GM12878 (cell line): ENCODE measurements around the gene STARD5. TPM values are rescaled to one million over a fixed set of nuclear protein-coding genes. Genes with fewer than 3 reads are reported as not detected.

Source experiments
- ATAC-seq: fragments of 200-7000 bp; cut with Tn5 transposase; 3 replicates; pipeline ENCODE4 v1.9.1; 2020; ENCODE audit warnings: mild to moderate bottlenecking, moderate library complexity
- BruUV-seq: library from RNA; stranded (reverse); fragments of 400-500 nt; replicated peaks from 2 replicates; lab custom pipeline; 2021; lab: Mats Ljungman, UMichigan
- CTCF ChIA-PET: fragments of 300-600 bp; sonication (Branson Sonifier 250); formaldehyde crosslinking; extraction: SDS; loops from one replicate; lab custom pipeline; 2021; ENCODE audit warnings: inconsistent platforms; lab: Yijun Ruan, JAX
- POLR2A ChIA-PET: fragments of 350-600 bp; formaldehyde crosslinking; extraction: SDS; loops from one replicate; lab custom pipeline; 2021; ENCODE audit warnings: inconsistent platforms; lab: Charles Lee
- RAD21 ChIA-PET: fragments of 300-600 bp; sonication (Branson Sonifier 250); formaldehyde crosslinking; loops from one replicate; lab custom pipeline; 2023; ENCODE audit warnings: antibody characterized with exemption; ENCODE audit not compliant: unreplicated experiment; lab: Charles Lee
- SMC1A ChIA-PET: fragments of 300-600 bp; sonication (Branson Sonifier 250); formaldehyde crosslinking; loops from one replicate; lab custom pipeline; 2023; ENCODE audit not compliant: unreplicated experiment, uncharacterized antibody; lab: Charles Lee
- DNase-seq: peaks from one replicate; pipeline ENCODE4 v3.0.0-alpha.2; 2011; ENCODE audit warnings: low read depth, low spot score
- FAIRE-seq: peaks from 3 replicates; lab custom pipeline; 2011; peaks lifted over from hg19 to GRCh38; lab: Jason Lieb, UNC
- H2AFZ ChIP-seq: 2 replicates; pipeline ENCODE4 v1.6.0; 2011; ENCODE audit warnings: low read depth, low read length, control low read depth; ENCODE audit not compliant: control insufficient read depth
- H3K27ac ChIP-seq: 2 replicates; pipeline ENCODE4 v1.5.1; 2011; ENCODE audit warnings: control low read depth; ENCODE audit not compliant: control insufficient read depth, insufficient read depth
- H3K27me3 ChIP-seq, 2 experiments: replicated peaks in 1 of 2; 2 replicates each; pipeline versions ENCODE4 v1.6.0 to v1.6.1; 2011; ENCODE audit warnings: low read length in 1 of 2; ENCODE audit not compliant: control insufficient read depth in 2 of 2, insufficient read depth in 2 of 2
- H3K36me3 ChIP-seq, 2 experiments: 2 replicates each; pipeline ENCODE4 v1.5.1; 2011; ENCODE audit warnings: low read length in 1 of 2; ENCODE audit not compliant: control insufficient read depth in 2 of 2, insufficient read depth in 2 of 2
- H3K4me1 ChIP-seq: 2 replicates; pipeline ENCODE4 v1.6.1; 2011; ENCODE audit warnings: mild to moderate bottlenecking, low read length, moderate library complexity, mixed read lengths; ENCODE audit not compliant: control insufficient read depth, insufficient read depth
- H3K4me2 ChIP-seq: 2 replicates; pipeline ENCODE4 v1.6.0; 2011; ENCODE audit warnings: control low read depth; ENCODE audit not compliant: control insufficient read depth, insufficient read depth
- H3K4me3 ChIP-seq: fragments of 200-600 bp; sonication (generic); 2 replicates; pipeline ENCODE4 v1.5.1; 2016
- H3K79me2 ChIP-seq: 2 replicates; pipeline ENCODE4 v1.6.0; 2011; ENCODE audit warnings: low read length; ENCODE audit not compliant: control insufficient read depth, insufficient read depth
- H3K9ac ChIP-seq: 2 replicates; pipeline ENCODE4 v1.8.0; 2011; ENCODE audit warnings: low read length, control low read depth, mixed read lengths; ENCODE audit not compliant: control insufficient read depth, insufficient read depth
- H3K9me3 ChIP-seq: replicated peaks from 3 replicates; pipeline ENCODE4 v1.5.1; 2011; ENCODE audit warnings: mild to moderate bottlenecking, low read length; ENCODE audit not compliant: control insufficient read depth, insufficient read depth
- H4K20me1 ChIP-seq: 2 replicates; pipeline ENCODE4 v1.6.0; 2011; ENCODE audit not compliant: control insufficient read depth, insufficient read depth
- ETV6 ChIP-seq, 2 experiments: fragments of 450-650 bp in 1 of 2; IDR thresholded peaks in 1 of 2; conservative IDR thresholded peaks in 1 of 2; 2 replicates each; pipeline ENCODE4 v1.6.1; 2014; ENCODE audit warnings: antibody characterized with exemption in 1 of 2, borderline replicate concordance in 1 of 2, low read depth in 1 of 2, mild to moderate bottlenecking in 1 of 2, moderate library complexity in 1 of 2
- MXI1 ChIP-seq: fragments of 150-350 bp; IDR thresholded peaks from 2 replicates; pipeline ENCODE4 v1.6.1; 2011; ENCODE audit warnings: low read depth, mild to moderate bottlenecking, inconsistent platforms, low read length, improper control_type of control experiment
- RCOR1 ChIP-seq: conservative IDR thresholded peaks from 2 replicates; pipeline ENCODE4 v1.6.1; 2012; ENCODE audit warnings: low read depth, low read length, improper control_type of control experiment
- TCF7 ChIP-seq: IDR thresholded peaks from 2 replicates; pipeline ENCODE4 v1.6.1; 2014; ENCODE audit warnings: antibody characterized with exemption, borderline replicate concordance
- ZBTB11 ChIP-seq: fragments of 450-650 bp; formaldehyde crosslinking; IDR thresholded peaks from 2 replicates; pipeline ENCODE4 v1.5.0; 2022; ENCODE audit warnings: mild to moderate bottlenecking, missing genetic modification characterization
- ZBTB40 ChIP-seq: fragments of 450-650 bp; IDR thresholded peaks from 2 replicates; pipeline ENCODE4 v1.6.1; 2016; ENCODE audit warnings: mild to moderate bottlenecking, moderate library complexity, borderline replicate concordance
- ZNF592 ChIP-seq: fragments of 450-650 bp; IDR thresholded peaks from 2 replicates; pipeline ENCODE4 v1.6.1; 2017; ENCODE audit warnings: mild to moderate bottlenecking, moderate library complexity
- WGBS: methylation state at CpG from one replicate; pipeline ENCODE4 v1.1.6; 2016; ENCODE audit warnings: low lambda C conversion rate; ENCODE audit not compliant: insufficient replicate concordance, insufficient coverage; ENCODE audit errors: missing lambda C conversion rate; 5-methylcytosine and 5-hydroxymethylcytosine counted together
- in situ Hi-C: fragments of 300-500 bp; cut with MboI; formaldehyde crosslinking; loops from 9 replicates; pipeline ENCODE4 v1.14.3; 2018; ENCODE audit warnings: mixed read lengths
- intact Hi-C: fragments of 100-400 bp; cut with micrococcal nuclease; formaldehyde crosslinking; loops from one replicate; pipeline ENCODE4 v1.14.2; 2022; ENCODE audit not compliant: unreplicated experiment
- polyA plus RNA-seq, 11 experiments: library from polyadenylated mRNA; depleted of rRNA in 4 of 11; unstranded in 6 of 11; stranded (reverse) in 5 of 11; fragments of >200 nt; fragmentation: Nextera tagmentation in 4 of 11; fragmentation: Illumina TruSeq in 1 of 11; extraction: Ambion mirVana in 4 of 11; extraction: Trizol in 1 of 11; gene quantifications; 1 replicate in 1 of 11; 2 replicates in 10 of 11; pipeline versions ENCODE4 v1.2.1 to v1.2.3, GENCODE V29; 2011 to 2016; ENCODE audit warnings: inconsistent platforms in 2 of 11, missing spikeins in 2 of 11, low read depth in 1 of 11
- total RNA-seq, 4 experiments: library from RNA; depleted of rRNA in 3 of 4; stranded (reverse); fragments of >200 nt in 3 of 4; fragmentation: Illumina TruSeq in 1 of 4; extraction: Trizol in 1 of 4; gene quantifications; 2 replicates each; pipeline versions ENCODE4 v1.2.1 to v1.2.3, GENCODE V29; 2013 to 2021

Gene STARD5
- total and polyA plus RNA-seq, 10 of the 15 experiments (the other 5 are each of a cell fraction or from before 2014, with no cell fraction given), result 2.3 to 9.4 (median 4.7) TPM

GRCh38 chr15:81281456-81281735 is 42.5 kb downstream of the STARD5 start (continued):
- TF ChIP-seq ZNF592, result no peak
- TF ChIP-seq, all 136 proteins: peak for 0

- in situ Hi-C loops (loop anchor here (10.0 to 25.0 kb wide), 3 partner anchors 764 to 1931 kb away; partner anchors contain the start of genes HDGFL3 and MEX3B), intact Hi-C loops (no loop called here)
- no peaks in the 10 kb centered on the region for H3K36me3 ChIP-seq
- H3K9ac ChIP-seq, result no peak overlapping the region
- BruUV-seq, result no TSS peak
- RAD21 ChIA-PET, result interaction anchor here (0.8 to 1.6 kb wide), 5 partner anchors 11 to 265 kb away, joined by 3 to 6 read pairs (median 3); partner anchors contain the start of gene STARD5
- FAIRE-seq (no peak), ATAC-seq (no peak), DNase-seq (no peak)
- CTCF ChIA-PET, result interaction anchor here (0.9 to 11.0 kb wide), 6 partner anchors 11 to 119 kb away, joined by 3 to 242 read pairs (median 8); no protein-coding TSS in a partner anchor
- no peak overlapping the region for H3K27ac ChIP-seq
- H3K27me3 ChIP-seq, result no peaks in the 10 kb centered on the region
- POLR2A ChIA-PET, result interaction anchor here (1.2 to 2.3 kb wide), 2 partner anchors 9 to 11 kb away, joined by 3 to 5 read pairs; no protein-coding TSS in a partner anchor
- SMC1A ChIA-PET, result interaction anchor here (0.7 to 2.9 kb wide), 10 partner anchors 9 to 120 kb away, joined by 3 to 18 read pairs (median 4); no protein-coding TSS in a partner anchor
- peaks cover 5% of the 10 kb centered on the region for H3K9me3 ChIP-seq
- H3K79me2 ChIP-seq, result no peaks in the 10 kb centered on the region
- 63% methylated on average over 8 of the region's 8 CpGs for WGBS
- H4K20me1 ChIP-seq, result no peaks in the 10 kb centered on the region
- no peak overlapping the region for H3K4me3 ChIP-seq
- H2AFZ ChIP-seq, result no peak overlapping the region
- no peak overlapping the region for H3K4me2 ChIP-seq
- H3K4me1 ChIP-seq, result peaks cover 19% of the 10 kb centered on the region
- TF ChIP-seq ZBTB11 (CRISPR knock-in tag), result no peak
- no peak for TF ChIP-seq RCOR1
- TF ChIP-seq MXI1, result no peak
- TF ChIP-seq ETV6 (conservative IDR thresholded peaks at IDR 0.05 in 1 of 2, IDR thresholded peaks at IDR 0.05 in 1 of 2; ENCODE audit: borderline replicate concordance in 1 of 2, low read depth in 1 of 2), result no peak
- no peak for TF ChIP-seq TCF7
- no peak for TF ChIP-seq ZBTB40
Measured at GRCh38 chr15:81280696-81281455, 43.1 kb downstream of the STARD5 start.
